WTC11 (cell line): ENCODE results near the gene MRPL46. TPM values are rescaled to one million over a fixed set of nuclear protein-coding genes. Genes with fewer than 3 reads are reported as not detected.

Source experiments
- ATAC-seq: fragments of 200-7000 bp; cut with Tn5 transposase; 2 replicates; pipeline ENCODE4 v1.10.0; 2021; ENCODE audit warnings: mild to moderate bottlenecking, moderate library complexity
- CTCF ChIA-PET: fragments of 300-600 bp; sonication (Branson Sonifier 250); formaldehyde crosslinking; loops from one replicate; lab custom pipeline; 2021; ENCODE audit warnings: antibody characterized with exemption; lab: Charles Lee
- POLR2A ChIA-PET: fragments of 350-600 bp; sonication (Branson Sonifier 250); formaldehyde crosslinking; loops from one replicate; lab custom pipeline; 2021; ENCODE audit warnings: antibody characterized with exemption; lab: Charles Lee
- DNase-seq: peaks from one replicate; pipeline ENCODE4 v3.0.0; 2021; ENCODE audit warnings: low spot score
- H3K27ac Mint-ChIP-seq: 2 replicates; pipeline ENCODE4 v1.8.0; 2021; ENCODE audit warnings: mixed read lengths
- H3K27me3 Mint-ChIP-seq: 2 replicates; pipeline ENCODE4 v1.8.0; 2021; ENCODE audit warnings: low read depth, mild to moderate bottlenecking, moderate library complexity, mixed read lengths
- H3K36me3 Mint-ChIP-seq: 2 replicates; pipeline ENCODE4 v1.8.0; 2021; ENCODE audit warnings: mixed read lengths
- H3K4me1 Mint-ChIP-seq: 2 replicates; pipeline ENCODE4 v1.8.0; 2022; ENCODE audit warnings: mixed read lengths
- H3K4me3 Mint-ChIP-seq: 2 replicates; pipeline ENCODE4 v1.8.0; 2021; ENCODE audit warnings: mild to moderate bottlenecking, moderate library complexity, mixed read lengths
- H3K9me3 Mint-ChIP-seq: 2 replicates; pipeline ENCODE4 v1.8.0; 2021; ENCODE audit warnings: mixed read lengths
- CREB1 ChIP-seq: sonication (generic); formaldehyde crosslinking; IDR thresholded peaks from 2 replicates; pipeline ENCODE4 v1.8.0; 2023; ENCODE audit warnings: mild to moderate bottlenecking, missing genetic modification reagents
- E2F4 ChIP-seq: sonication (generic); formaldehyde crosslinking; IDR thresholded peaks from 2 replicates; pipeline ENCODE4 v1.8.1; 2022; ENCODE audit warnings: low read depth, mild to moderate bottlenecking, moderate library complexity, missing genetic modification reagents, borderline replicate concordance
- E2F5 ChIP-seq: sonication (generic); formaldehyde crosslinking; IDR thresholded peaks from 2 replicates; pipeline ENCODE4 v1.8.1; 2022; ENCODE audit warnings: mild to moderate bottlenecking, moderate library complexity, missing genetic modification reagents
- ELF4 ChIP-seq: sonication (generic); formaldehyde crosslinking; IDR thresholded peaks from 2 replicates; pipeline ENCODE4 v1.8.1; 2022; ENCODE audit warnings: low read depth, mild to moderate bottlenecking, moderate library complexity, missing genetic modification reagents
- ETV6 ChIP-seq: sonication (generic); formaldehyde crosslinking; IDR thresholded peaks from 2 replicates; pipeline ENCODE4 v1.8.1; 2022; ENCODE audit warnings: mild to moderate bottlenecking, missing genetic modification reagents
- GTF2I ChIP-seq: fragments of 250-450 bp; sonication (Bioruptor Pico); conservative IDR thresholded peaks from 2 replicates; pipeline ENCODE4 v1.4.0; 2021; ENCODE audit warnings: mild to moderate bottlenecking
- HMGA2 ChIP-seq: fragments of 250-450 bp; sonication (Bioruptor Pico); IDR thresholded peaks from 2 replicates; pipeline ENCODE4 v1.4.0; 2021; ENCODE audit warnings: mild to moderate bottlenecking, moderate library complexity
- IRF2 ChIP-seq: sonication (generic); formaldehyde crosslinking; IDR thresholded peaks from 2 replicates; pipeline ENCODE4 v1.8.0; 2022; ENCODE audit warnings: low read depth, missing genetic modification reagents, borderline replicate concordance
- MYBL2 ChIP-seq: sonication (generic); formaldehyde crosslinking; IDR thresholded peaks from 2 replicates; pipeline ENCODE4 v1.8.1; 2023; ENCODE audit warnings: mild to moderate bottlenecking, moderate library complexity, missing genetic modification reagents
- NFYB ChIP-seq: sonication (generic); formaldehyde crosslinking; conservative IDR thresholded peaks from 2 replicates; pipeline ENCODE4 v1.8.0; 2022; ENCODE audit warnings: low read depth, missing genetic modification reagents
- NR1H2 ChIP-seq: sonication (generic); formaldehyde crosslinking; IDR thresholded peaks from 2 replicates; pipeline ENCODE4 v1.9.0; 2021; ENCODE audit warnings: mild to moderate bottlenecking, moderate library complexity, missing genetic modification reagents
- NR2C2 ChIP-seq: sonication (generic); formaldehyde crosslinking; IDR thresholded peaks from 2 replicates; pipeline ENCODE4 v1.8.0; 2022; ENCODE audit warnings: mild to moderate bottlenecking, missing genetic modification reagents
- NR3C1 ChIP-seq: sonication (generic); formaldehyde crosslinking; conservative IDR thresholded peaks from 2 replicates; pipeline ENCODE4 v1.8.1; 2023; ENCODE audit warnings: low read depth, mild to moderate bottlenecking, missing genetic modification reagents
- OVOL2 ChIP-seq: fragments of 250-450 bp; sonication (Bioruptor Pico); IDR thresholded peaks from 2 replicates; pipeline ENCODE4 v1.9.0; 2021; ENCODE audit warnings: mild to moderate bottlenecking, borderline replicate concordance
- SMAD4 ChIP-seq: sonication (generic); formaldehyde crosslinking; IDR thresholded peaks from 2 replicates; pipeline ENCODE4 v1.8.0; 2022; ENCODE audit warnings: mild to moderate bottlenecking, missing genetic modification reagents
- TEAD1 ChIP-seq: sonication (generic); formaldehyde crosslinking; IDR thresholded peaks from 2 replicates; pipeline ENCODE4 v1.8.0; 2022; ENCODE audit warnings: mild to moderate bottlenecking, missing genetic modification reagents
- TEAD4 ChIP-seq: sonication (generic); formaldehyde crosslinking; IDR thresholded peaks from 2 replicates; pipeline ENCODE4 v1.8.0; 2022; ENCODE audit warnings: mild to moderate bottlenecking, missing genetic modification reagents
- USF1 ChIP-seq: sonication (generic); formaldehyde crosslinking; IDR thresholded peaks from 2 replicates; pipeline ENCODE4 v1.8.0; 2022; ENCODE audit warnings: mild to moderate bottlenecking, missing genetic modification reagents
- ZNF138 ChIP-seq: sonication (generic); formaldehyde crosslinking; conservative IDR thresholded peaks from 2 replicates; pipeline ENCODE4 v1.8.1; 2022; ENCODE audit warnings: mild to moderate bottlenecking, moderate library complexity, missing genetic modification reagents
- ZNF281 ChIP-seq: sonication (generic); formaldehyde crosslinking; IDR thresholded peaks from 2 replicates; pipeline ENCODE4 v1.8.0; 2023; ENCODE audit warnings: mild to moderate bottlenecking, missing genetic modification reagents
- ZNF317 ChIP-seq: sonication (generic); formaldehyde crosslinking; IDR thresholded peaks from 2 replicates; pipeline ENCODE4 v1.8.1; 2023; ENCODE audit warnings: low read depth, mild to moderate bottlenecking, moderate library complexity, missing genetic modification reagents, borderline replicate concordance
- ZNF396 ChIP-seq: fragments of 250-450 bp; sonication (Bioruptor Pico); IDR thresholded peaks from 2 replicates; pipeline ENCODE4 v1.8.0; 2021; ENCODE audit warnings: mild to moderate bottlenecking, moderate library complexity, borderline replicate concordance
- ZNF423 ChIP-seq: fragments of 250-450 bp; sonication (Bioruptor Pico); IDR thresholded peaks from 2 replicates; pipeline ENCODE4 v2.1.2; 2022; ENCODE audit warnings: mild to moderate bottlenecking, moderate library complexity
- ZNF425 ChIP-seq: fragments of 250-450 bp; sonication (Bioruptor Pico); conservative IDR thresholded peaks from 2 replicates; pipeline ENCODE4 v1.9.0; 2021; ENCODE audit warnings: mild to moderate bottlenecking
- ZNF671 ChIP-seq: fragments of 250-450 bp; sonication (Bioruptor Pico); IDR thresholded peaks from 2 replicates; pipeline ENCODE4 v1.8.0; 2021; ENCODE audit warnings: mild to moderate bottlenecking
- ZSCAN18 ChIP-seq: fragments of 250-450 bp; sonication (Bioruptor Pico); IDR thresholded peaks from 2 replicates; pipeline ENCODE4 v2.1.2; 2022; ENCODE audit warnings: mild to moderate bottlenecking, moderate library complexity
- total RNA-seq: library from RNA; stranded (reverse); gene quantifications from 3 replicates; pipeline ENCODE4 v1.2.3, GENCODE V29; 2021

The MRPL46 gene
- total RNA-seq, 1 experiment from 2014 or later: 26.8 TPM

GRCh38 chr15:88467073-88467934, at the start of gene MRPL46, which contains the start of gene MRPS11 (continued):
- TF ChIP-seq E2F4 (CRISPR knock-in tag) (peak; percentile 80), ZNF425 (CRISPR knock-in tag) (no peak), HMGA2 (CRISPR knock-in tag) (no peak), OVOL2 (no peak), USF1 (CRISPR knock-in tag) (0 out of 2 replicates have a peak, but pooled peaks have one; percentile 12), GTF2I (CRISPR knock-in tag) (no peak), NR3C1 (CRISPR knock-in tag) (no peak), ZNF396 (CRISPR knock-in tag) (no peak), ZNF281 (CRISPR knock-in tag) (no peak), ELF4 (CRISPR knock-in tag) (no peak), NFYB (CRISPR knock-in tag) (no peak), NR1H2 (CRISPR knock-in tag) (no peak), TEAD4 (no peak), SMAD4 (CRISPR knock-in tag) (no peak), ETV6 (no peak), CREB1 (no peak), MYBL2 (CRISPR knock-in tag) (no peak; the same call in 1 of the 2 replicates), TEAD1 (CRISPR knock-in tag) (no peak)

- no peak overlapping the region for H3K4me3 Mint-ChIP-seq
- peaks cover 4% of the 10 kb centered on the region; the same call in 1 of the 2 replicates for H3K27me3 Mint-ChIP-seq
- H3K27ac Mint-ChIP-seq: no peak overlapping the region
- no peaks in the 10 kb centered on the region for H3K4me1 Mint-ChIP-seq
- CTCF ChIA-PET: interaction anchor here (0.9 kb wide), 1 partner anchor 123 kb away, joined by 3 read pairs; no protein-coding TSS in a partner anchor
- peaks cover 9% of the 10 kb centered on the region for H3K36me3 Mint-ChIP-seq
- DNase-seq (no peak), ATAC-seq (no peak)
- POLR2A ChIA-PET: interaction anchor here (0.5 kb wide), 1 partner anchor 12 kb away, joined by 4 read pairs; no protein-coding TSS in a partner anchor
- H3K9me3 Mint-ChIP-seq: peaks cover 4% of the 10 kb centered on the region; the same call in 1 of the 2 replicates
- TF ChIP-seq E2F5 (CRISPR knock-in tag) (no peak), IRF2 (no peak), NR2C2 (CRISPR knock-in tag) (no peak), ZNF138 (CRISPR knock-in tag) (no peak), ZNF671 (no peak), E2F4 (CRISPR knock-in tag) (no peak), ZNF423 (CRISPR knock-in tag) (no peak), ZSCAN18 (no peak), ZNF317 (CRISPR knock-in tag) (no peak)
These were observed 46.0 kb upstream of the MRPL46 start for GRCh38 chr15:88513195-88513594.
